ENCODE results near the gene SRMS.

The SRMS gene

GRCh38 chr20:63566395-63567135 lies 19.0 kb upstream of the SRMS start:
- no peak for DNase-seq
- Histone ChIP-seq H3K79me2 (ENCODE audit: control insufficient read depth, insufficient read depth, low read length, poor library complexity) (no peaks in the 10 kb centered on the region), H2AK5ac (ENCODE audit: low read length) (no peak overlapping the region), H3K14ac (ENCODE audit: low read length) (no peak overlapping the region), H2AFZ (ENCODE audit: insufficient read depth, low read length, poor library complexity) (no peak overlapping the region), H3K27me3 (ENCODE audit: insufficient read depth, low read length) (no peaks in the 10 kb centered on the region), H3K4ac (ENCODE audit: low read depth, low read length) (no peak overlapping the region), H3K9ac (ENCODE audit: low read length) (no peak overlapping the region), H2BK5ac (ENCODE audit: low read depth, low read length, poor library complexity) (no peak overlapping the region), H3K27ac (ENCODE audit: low read depth, low read length) (no peak overlapping the region), H3K4me2 (ENCODE audit: low read length) (no peak overlapping the region), H4K8ac (ENCODE audit: low read depth, low read length) (no peak overlapping the region), H3K9me3 (ENCODE audit: insufficient read depth, low read depth, low read length) (peaks cover 6% of the 10 kb centered on the region), H3K18ac (ENCODE audit: low read length) (no peak overlapping the region), H3K36me3 (ENCODE audit: control insufficient read depth in 1 of 2, insufficient read depth in 2 of 2, low read length in 2 of 2) (peaks cover 17 to 42% of the 10 kb centered on the region in 2 experiments), H2BK12ac (ENCODE audit: low read length) (no peak overlapping the region), H3K23ac (ENCODE audit: low read length) (no peak overlapping the region), H3K4me3 (ENCODE audit: low read depth, low read length) (no peak overlapping the region), H3K4me1 (ENCODE audit: control insufficient read depth in 1 of 2, insufficient read depth in 2 of 2, low read length in 2 of 2) (no peaks in the 10 kb centered on the region), H4K91ac (ENCODE audit: low read depth, low read length) (no peak overlapping the region), H3K79me1 (ENCODE audit: low read length) (no peaks in the 10 kb centered on the region), H4K12ac (ENCODE audit: low read depth, low read length) (no peak overlapping the region), H2BK120ac (ENCODE audit: insufficient read depth, low read length, poor library complexity) (no peak overlapping the region)
- WGBS (ENCODE audit: extremely low coverage, insufficient coverage, insufficient read length): no CpG with 5 or more reads among the region's 46 CpGs

- H3K27me3 ChIP-seq (ENCODE audit: insufficient read depth, low read length): no peaks in the 10 kb centered on the region
- no peaks in the 10 kb centered on the region for H3K79me1 ChIP-seq (ENCODE audit: low read length)
- DNase-seq: peak in 1 of 2 donors; percentile 43
- no peak overlapping the region for H4K91ac ChIP-seq (ENCODE audit: low read depth, low read length)
- no peak overlapping the region for H3K4me2 ChIP-seq (ENCODE audit: low read length)
- H3K79me2 ChIP-seq (ENCODE audit: control insufficient read depth, insufficient read depth, low read length, poor library complexity): no peaks in the 10 kb centered on the region
- peaks cover 6% of the 10 kb centered on the region for H3K9me3 ChIP-seq (ENCODE audit: insufficient read depth, low read depth, low read length)
- no peak overlapping the region for H2BK5ac ChIP-seq (ENCODE audit: low read depth, low read length, poor library complexity)
- no peak overlapping the region for H3K18ac ChIP-seq (ENCODE audit: low read length)
- no peaks in the 10 kb centered on the region for H3K4me1 ChIP-seq (ENCODE audit: control insufficient read depth in 1 of 2, insufficient read depth in 2 of 2, low read length in 2 of 2)
- H2AK5ac ChIP-seq (ENCODE audit: low read length): no peak overlapping the region
- H3K14ac ChIP-seq (ENCODE audit: low read length): no peak overlapping the region
- H3K4ac ChIP-seq (ENCODE audit: low read depth, low read length): no peak overlapping the region
- H2BK12ac ChIP-seq (ENCODE audit: low read length): no peak overlapping the region
- H2BK120ac ChIP-seq (ENCODE audit: insufficient read depth, low read length, poor library complexity): no peak overlapping the region
- H3K23ac ChIP-seq (ENCODE audit: low read length): no peak overlapping the region
- H3K27ac ChIP-seq (ENCODE audit: low read depth, low read length): no peak overlapping the region
- H3K4me3 ChIP-seq (ENCODE audit: low read depth, low read length): no peak overlapping the region
- H4K8ac ChIP-seq (ENCODE audit: low read depth, low read length): no peak overlapping the region
- no peak overlapping the region for H3K9ac ChIP-seq (ENCODE audit: low read length)
- H2AFZ ChIP-seq (ENCODE audit: insufficient read depth, low read length, poor library complexity): no peak overlapping the region
- WGBS (ENCODE audit: extremely low coverage, insufficient coverage, insufficient read length): no CpG with 5 or more reads among the region's 43 CpGs
- peaks cover 22 to 47% of the 10 kb centered on the region in 2 experiments for H3K36me3 ChIP-seq (ENCODE audit: control insufficient read depth in 1 of 2, insufficient read depth in 2 of 2, low read length in 2 of 2)
- H4K12ac ChIP-seq (ENCODE audit: low read depth, low read length): no peak overlapping the region
Observed at GRCh38 chr20:63565699-63566335, 18.3 kb upstream of the SRMS start.

DNA sequence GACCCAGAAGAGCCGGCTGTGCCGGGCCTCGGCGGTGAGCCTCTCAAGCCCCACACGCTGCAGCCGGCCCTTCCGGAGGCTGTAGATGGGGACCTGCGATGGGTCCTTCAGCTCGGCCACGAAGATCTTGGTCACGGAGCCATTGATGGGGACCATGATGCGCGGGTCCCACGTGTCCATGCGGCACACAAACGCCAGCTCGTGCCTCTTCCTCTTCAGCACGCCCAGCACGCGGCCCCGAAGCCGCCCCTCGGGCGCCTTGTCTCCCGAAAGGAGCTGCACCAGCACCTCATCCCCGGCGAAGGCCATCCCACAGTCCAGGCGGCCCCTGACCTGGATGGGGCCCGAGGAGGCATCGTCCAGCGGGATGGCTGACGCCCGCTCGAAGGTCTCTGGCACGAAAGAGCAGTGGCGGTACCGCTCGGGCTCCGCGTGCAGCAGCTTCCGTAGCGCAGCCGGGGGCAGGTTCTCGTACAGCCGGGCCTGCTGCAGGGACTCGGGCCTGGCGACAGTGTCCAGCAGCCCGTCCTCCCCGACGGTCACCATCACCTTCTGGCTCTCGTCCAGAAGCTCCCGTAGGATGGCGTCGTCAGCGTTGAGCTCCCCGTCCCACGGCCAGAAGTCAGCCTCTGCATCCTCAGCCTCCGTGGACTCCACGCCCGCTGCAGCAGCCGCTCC lies 17.6 kb upstream of the SRMS start:
- peaks cover 6% of the 10 kb centered on the region for H3K9me3 ChIP-seq (ENCODE audit: insufficient read depth, low read depth, low read length)

GRCh38 chr20:63564036-63564810 lies 16.7 kb upstream of the SRMS start:
- DNase-seq: no peak
- Histone ChIP-seq H3K4me2 (ENCODE audit: low read length) (no peak overlapping the region), H2AFZ (ENCODE audit: insufficient read depth, low read length, poor library complexity) (no peak overlapping the region), H3K23ac (ENCODE audit: low read length) (no peak overlapping the region), H3K36me3 (ENCODE audit: control insufficient read depth in 1 of 2, insufficient read depth in 2 of 2, low read length in 2 of 2) (peaks cover 34 to 58% of the 10 kb centered on the region in 2 experiments), H3K9ac (ENCODE audit: low read length) (no peak overlapping the region), H3K79me2 (ENCODE audit: control insufficient read depth, insufficient read depth, low read length, poor library complexity) (no peaks in the 10 kb centered on the region), H4K91ac (ENCODE audit: low read depth, low read length) (no peak overlapping the region), H2BK5ac (ENCODE audit: low read depth, low read length, poor library complexity) (no peak overlapping the region), H2BK12ac (ENCODE audit: low read length) (no peak overlapping the region), H2BK120ac (ENCODE audit: insufficient read depth, low read length, poor library complexity) (no peak overlapping the region), H3K4me3 (ENCODE audit: low read depth, low read length) (no peak overlapping the region), H3K27ac (ENCODE audit: low read depth, low read length) (no peak overlapping the region), H3K27me3 (ENCODE audit: insufficient read depth, low read length) (no peaks in the 10 kb centered on the region), H3K4ac (ENCODE audit: low read depth, low read length) (no peak overlapping the region), H4K8ac (ENCODE audit: low read depth, low read length) (no peak overlapping the region), H3K9me3 (ENCODE audit: insufficient read depth, low read depth, low read length) (peaks cover 6% of the 10 kb centered on the region), H2AK5ac (ENCODE audit: low read length) (no peak overlapping the region), H3K79me1 (ENCODE audit: low read length) (no peaks in the 10 kb centered on the region), H4K12ac (ENCODE audit: low read depth, low read length) (no peak overlapping the region), H3K14ac (ENCODE audit: low read length) (no peak overlapping the region), H3K18ac (ENCODE audit: low read length) (no peak overlapping the region), H3K4me1 (ENCODE audit: control insufficient read depth in 1 of 2, insufficient read depth in 2 of 2, low read length in 2 of 2) (no peaks in the 10 kb centered on the region)
- no CpG with 5 or more reads among the region's 62 CpGs for WGBS (ENCODE audit: extremely low coverage, insufficient coverage, insufficient read length)

More for the DNA sequence above, 17.6 kb upstream of the SRMS start:
- no peaks in the 10 kb centered on the region for H3K27me3 ChIP-seq (ENCODE audit: insufficient read depth, low read length)
- H3K18ac ChIP-seq (ENCODE audit: low read length): no peak overlapping the region
- no peaks in the 10 kb centered on the region for H3K4me1 ChIP-seq (ENCODE audit: control insufficient read depth in 1 of 2, insufficient read depth in 2 of 2, low read length in 2 of 2)
- no peaks in the 10 kb centered on the region for H3K79me2 ChIP-seq (ENCODE audit: control insufficient read depth, insufficient read depth, low read length, poor library complexity)
- H2BK12ac ChIP-seq (ENCODE audit: low read length): no peak overlapping the region
- H2BK120ac ChIP-seq (ENCODE audit: insufficient read depth, low read length, poor library complexity): no peak overlapping the region
- no peak overlapping the region for H2AFZ ChIP-seq (ENCODE audit: insufficient read depth, low read length, poor library complexity)
- H3K36me3 ChIP-seq (ENCODE audit: control insufficient read depth in 1 of 2, insufficient read depth in 2 of 2, low read length in 2 of 2): peaks cover 28 to 52% of the 10 kb centered on the region in 2 experiments
- no peak overlapping the region for H3K4me2 ChIP-seq (ENCODE audit: low read length)
- H3K9ac ChIP-seq (ENCODE audit: low read length): no peak overlapping the region
- no CpG with 5 or more reads among the region's 61 CpGs for WGBS (ENCODE audit: extremely low coverage, insufficient coverage, insufficient read length)
- no peaks in the 10 kb centered on the region for H3K79me1 ChIP-seq (ENCODE audit: low read length)
- H3K4ac ChIP-seq (ENCODE audit: low read depth, low read length): no peak overlapping the region
- H3K14ac ChIP-seq (ENCODE audit: low read length): no peak overlapping the region
- H2AK5ac ChIP-seq (ENCODE audit: low read length): no peak overlapping the region
- no peak overlapping the region for H3K27ac ChIP-seq (ENCODE audit: low read depth, low read length)
- no peak overlapping the region for H4K91ac ChIP-seq (ENCODE audit: low read depth, low read length)
- H3K4me3 ChIP-seq (ENCODE audit: low read depth, low read length): no peak overlapping the region
- no peak overlapping the region for H4K8ac ChIP-seq (ENCODE audit: low read depth, low read length)
- H3K23ac ChIP-seq (ENCODE audit: low read length): no peak overlapping the region
- no peak overlapping the region for H2BK5ac ChIP-seq (ENCODE audit: low read depth, low read length, poor library complexity)
- DNase-seq: no peak
- no peak overlapping the region for H4K12ac ChIP-seq (ENCODE audit: low read depth, low read length)
